Fibroblast of gingiva (primary cell): ENCODE results near the gene MYL4.
"Not testable (repeated sequence)": the region's sequence is repeated elsewhere in the genome, so short reads cannot be mapped to it uniquely, and the experiment has no call there.

Experiments
- DNase-seq: peaks from one replicate; pipeline ENCODE4 v3.0.0-alpha.2; 2011; ENCODE audit warnings: low read depth

Gene MYL4

DNA sequence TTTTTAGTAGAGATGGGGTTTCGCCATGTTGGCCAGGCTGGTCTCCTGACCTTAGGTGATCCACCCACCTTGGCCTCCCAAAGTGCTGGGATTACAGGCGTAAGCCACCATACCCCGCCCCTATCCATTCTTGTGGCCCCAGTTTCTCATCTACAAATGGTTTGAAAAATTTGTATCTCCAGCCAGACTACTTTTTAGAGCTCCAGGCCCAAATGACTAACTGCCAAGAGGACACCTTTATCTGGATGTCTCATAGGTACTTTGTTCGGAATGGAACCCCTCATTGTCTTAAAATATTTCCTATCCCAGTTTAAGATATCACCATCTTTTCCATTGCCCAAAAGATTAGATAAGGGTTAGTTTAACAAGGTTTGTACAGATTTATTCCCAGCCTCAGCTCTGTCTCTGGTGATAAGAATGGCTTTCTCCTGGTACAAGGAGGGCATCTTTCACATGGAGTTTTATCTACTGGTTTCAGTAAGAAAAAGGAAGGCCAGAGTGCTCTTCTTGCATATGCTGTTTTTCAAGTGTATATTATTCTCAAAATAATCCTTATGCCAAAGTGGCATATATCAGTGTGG is 15.1 kb upstream of the MYL4 start:
- DNase-seq, result no peak

DNA sequence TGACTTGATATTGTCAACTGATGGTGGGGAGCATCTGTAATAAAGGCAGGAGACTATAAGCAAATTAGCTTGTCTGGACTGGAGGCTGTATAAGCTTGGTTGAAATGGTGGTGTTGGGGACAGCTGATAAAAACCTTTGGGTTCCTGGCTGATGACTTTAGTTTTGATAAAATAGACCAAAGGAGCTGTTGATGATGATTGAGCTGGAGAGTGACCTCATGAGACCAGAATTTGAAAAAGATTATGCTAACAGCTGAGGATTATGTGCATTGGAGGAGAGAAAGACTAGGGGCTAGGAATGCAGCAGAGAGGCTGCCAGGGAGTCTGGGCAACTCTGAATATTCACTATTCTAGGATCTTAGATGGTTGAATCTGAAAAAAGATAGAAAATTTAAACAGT is 11.3 kb upstream of the MYL4 start:
- DNase-seq, result no peak

DNA sequence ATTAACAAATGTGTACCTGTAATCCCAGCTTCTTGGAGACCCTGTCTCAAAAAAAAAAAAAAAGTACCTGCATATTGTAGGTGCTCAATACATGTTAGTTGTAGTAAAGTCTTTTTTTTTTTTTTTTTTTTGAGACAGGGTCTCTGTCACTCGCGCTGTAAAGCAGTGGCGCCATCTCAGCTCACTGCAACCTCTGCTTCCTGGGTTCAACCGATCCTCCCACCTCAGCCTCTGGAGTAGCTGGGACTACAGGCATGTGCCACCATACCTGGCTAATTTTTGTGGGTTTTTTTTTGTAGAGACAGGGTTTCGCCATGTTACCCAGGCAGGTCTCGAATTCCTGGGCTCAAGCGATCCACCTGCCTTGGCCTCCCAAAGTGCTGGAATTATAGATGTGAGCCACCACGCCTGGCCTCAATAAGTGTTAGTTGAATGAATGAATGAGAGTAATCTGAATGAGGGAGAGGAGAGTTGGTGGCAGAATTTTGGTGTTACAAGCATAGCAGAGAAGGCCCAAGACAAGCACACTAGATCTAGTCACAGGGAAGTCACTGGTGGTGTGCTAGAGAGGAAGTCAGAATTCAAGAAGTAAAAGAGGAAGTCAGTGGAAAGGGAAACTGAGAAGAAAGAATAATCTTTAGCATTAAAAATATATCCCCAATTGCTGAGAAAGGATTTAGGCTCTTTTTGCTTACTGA is 9.4 kb upstream of the MYL4 start:
- no peak for DNase-seq

GRCh38 chr17:47200325-47200664 is 8.9 kb upstream of the MYL4 start:
- DNase-seq, result no peak

DNA sequence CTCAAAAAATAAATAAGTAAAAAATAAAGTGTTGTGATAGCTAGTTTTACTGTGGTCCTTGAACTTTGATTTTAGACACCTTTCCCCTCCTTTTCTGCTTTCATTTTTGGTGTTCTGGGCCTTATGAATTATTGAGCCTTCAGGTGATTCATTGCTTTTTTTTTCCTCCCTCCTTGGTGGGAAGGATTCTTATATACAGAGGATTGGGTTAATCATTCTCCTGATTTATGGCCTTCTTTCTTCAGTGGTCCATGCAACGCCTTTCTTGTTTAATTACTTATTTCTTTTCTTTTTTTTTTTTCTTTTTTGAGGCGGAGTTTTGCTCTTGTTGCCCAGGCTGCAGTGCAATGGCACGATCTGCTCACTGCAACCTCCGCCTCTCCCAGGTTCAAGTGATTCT is 8.0 kb upstream of the MYL4 start:
- no peak for DNase-seq

- peak; percentile 27 for DNase-seq
These were observed 5.0 kb upstream of the MYL4 start for GRCh38 chr17:47203984-47204721.

- peak; percentile 59 for DNase-seq
These were observed 4.3 kb upstream of the MYL4 start for GRCh38 chr17:47204722-47205418.

DNA sequence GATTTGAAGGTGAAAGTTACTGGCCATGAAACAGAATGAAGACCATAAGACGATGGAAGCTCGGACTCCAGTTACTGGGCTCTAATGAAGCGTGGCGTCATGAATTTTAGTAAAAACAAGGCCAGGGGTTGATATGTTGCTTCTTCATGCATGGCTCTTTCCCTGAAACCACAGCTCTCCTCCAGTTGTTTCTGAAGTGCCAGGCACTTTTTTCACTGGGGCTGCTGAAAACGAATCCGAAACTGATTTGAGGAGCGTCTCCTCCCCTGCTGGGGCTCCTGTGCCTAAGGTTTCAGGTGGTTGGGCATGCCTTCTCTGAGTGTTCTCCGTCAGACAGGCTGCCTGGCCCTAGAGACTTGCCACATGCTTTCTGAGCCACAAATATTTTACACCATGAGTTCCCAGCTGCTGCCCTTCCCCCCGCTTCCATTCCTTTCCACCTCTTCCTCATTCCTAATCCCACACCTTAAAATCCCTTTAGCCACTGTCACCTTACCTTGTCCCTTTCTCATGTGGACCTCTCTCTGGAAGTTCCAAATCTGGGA is 3.7 kb upstream of the MYL4 start:
- DNase-seq, result peak; percentile 69

GRCh38 chr17:47207143-47208067 is 1.7 kb upstream of the MYL4 start:
- DNase-seq, result no peak

DNA sequence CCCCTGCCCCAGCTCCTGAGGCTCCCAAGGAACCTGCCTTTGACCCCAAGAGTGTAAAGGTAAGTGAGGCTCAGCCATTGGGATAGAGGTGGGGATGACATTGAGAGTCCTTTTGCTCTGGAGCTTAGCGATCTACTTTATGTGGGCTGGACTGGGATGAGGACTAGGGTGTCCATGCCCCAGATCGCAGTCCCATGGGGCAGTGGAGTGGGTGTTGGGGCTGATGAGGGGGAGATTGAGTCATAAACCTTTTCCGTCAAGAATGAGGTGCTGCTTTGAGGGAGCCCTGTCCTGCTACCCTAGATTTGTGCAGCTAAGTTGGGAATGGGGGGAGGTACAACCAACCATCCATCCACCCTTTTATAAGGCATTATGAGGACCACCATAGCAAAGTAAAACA is 351 bp downstream of the MYL4 start:
- no peak for DNase-seq

DNA sequence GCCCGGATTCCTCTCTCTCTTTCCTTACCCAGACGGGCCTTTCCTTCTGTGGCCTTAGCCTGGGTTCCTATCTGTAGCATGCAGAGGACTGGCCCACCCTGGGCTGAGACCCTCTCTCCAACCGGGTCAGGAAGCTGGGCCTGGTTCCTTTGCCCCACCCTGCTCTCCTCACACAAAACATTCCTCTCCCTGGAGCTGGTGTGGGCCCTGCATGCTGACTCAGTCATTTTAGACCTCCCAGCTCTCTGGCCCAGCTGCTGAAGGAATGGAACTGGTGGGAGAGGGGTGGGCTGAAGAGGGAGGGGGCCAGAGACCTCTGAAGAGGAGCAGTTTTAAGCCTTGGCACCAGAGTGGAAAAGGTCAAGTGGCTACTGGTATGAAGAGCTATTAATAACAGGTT is 957 bp downstream of the MYL4 start:
- DNase-seq, result no peak

GRCh38 chr17:47210779-47211178 is 1.6 kb downstream of the MYL4 start:
- DNase-seq, result no peak

DNA sequence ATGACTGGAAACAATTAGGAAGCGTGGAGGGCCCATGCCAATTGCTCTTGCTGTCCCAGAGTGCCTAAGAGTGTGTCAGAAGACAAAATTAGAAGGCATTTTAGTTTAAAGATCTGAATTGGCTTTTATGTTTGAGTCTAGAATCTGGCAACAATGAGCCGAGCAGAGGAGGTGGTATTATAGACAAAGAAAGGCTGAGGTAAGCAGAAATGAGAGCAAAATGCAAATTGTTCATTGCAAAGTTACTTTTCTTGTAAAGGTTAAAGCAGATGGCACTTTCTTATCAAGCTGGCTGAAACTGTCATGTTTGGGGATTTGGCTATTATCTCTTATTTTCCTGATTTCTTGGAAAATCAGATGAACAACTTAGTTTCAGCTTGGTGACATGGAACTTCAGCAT is 3.3 kb downstream of the MYL4 start:
- no peak for DNase-seq

DNA sequence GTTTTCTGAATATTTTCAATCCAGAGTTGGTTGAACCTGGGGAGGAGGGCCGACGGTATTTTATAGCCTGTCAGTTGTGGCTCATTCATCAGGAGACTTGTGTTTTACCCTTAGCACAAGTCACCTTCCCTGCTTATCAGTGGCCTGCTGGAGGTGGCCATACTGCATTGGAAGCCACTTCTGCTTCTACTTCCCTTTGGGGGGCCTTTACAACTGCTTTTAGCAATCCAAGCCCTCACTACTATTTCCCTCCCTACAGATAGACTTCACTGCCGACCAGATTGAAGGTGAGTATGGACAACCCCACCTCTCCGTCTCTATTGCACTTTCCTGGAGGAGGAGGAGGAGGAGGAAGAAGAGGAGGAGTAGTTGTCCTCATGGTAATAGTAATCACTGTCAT is 4.4 kb downstream of the MYL4 start:
- DNase-seq, result no peak

GRCh38 chr17:47214931-47215330 is 5.8 kb downstream of the MYL4 start:
- DNase-seq, result no peak

- DNase-seq, result not testable (repeated sequence)
These were observed 7.7 kb downstream of the MYL4 start for GRCh38 chr17:47216821-47217220.

DNA sequence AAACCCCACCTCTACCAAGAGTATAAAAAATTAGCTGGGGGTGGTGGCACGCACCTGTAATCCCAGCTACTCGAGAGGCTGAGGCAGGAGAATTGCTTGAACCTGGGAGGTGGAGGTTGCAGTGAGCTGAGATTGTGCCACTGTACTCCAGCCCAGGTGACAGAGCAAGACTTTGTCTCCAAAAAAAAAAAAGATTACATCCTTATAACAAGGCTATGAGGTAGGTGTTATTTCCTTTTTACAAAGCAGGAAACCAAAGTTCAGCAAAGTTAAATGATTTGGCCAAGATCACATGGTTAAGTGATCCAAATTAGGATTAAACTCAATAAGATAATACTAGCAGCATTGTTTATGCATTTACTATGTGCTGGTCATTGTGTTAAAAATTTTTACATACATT is 8.1 kb downstream of the MYL4 start:
- not testable (repeated sequence) for DNase-seq

GRCh38 chr17:47218896-47219430 is 9.8 kb downstream of the MYL4 start:
- DNase-seq, result no peak

GRCh38 chr17:47219621-47220475 is 10.7 kb downstream of the MYL4 start:
- DNase-seq, result no peak

DNA sequence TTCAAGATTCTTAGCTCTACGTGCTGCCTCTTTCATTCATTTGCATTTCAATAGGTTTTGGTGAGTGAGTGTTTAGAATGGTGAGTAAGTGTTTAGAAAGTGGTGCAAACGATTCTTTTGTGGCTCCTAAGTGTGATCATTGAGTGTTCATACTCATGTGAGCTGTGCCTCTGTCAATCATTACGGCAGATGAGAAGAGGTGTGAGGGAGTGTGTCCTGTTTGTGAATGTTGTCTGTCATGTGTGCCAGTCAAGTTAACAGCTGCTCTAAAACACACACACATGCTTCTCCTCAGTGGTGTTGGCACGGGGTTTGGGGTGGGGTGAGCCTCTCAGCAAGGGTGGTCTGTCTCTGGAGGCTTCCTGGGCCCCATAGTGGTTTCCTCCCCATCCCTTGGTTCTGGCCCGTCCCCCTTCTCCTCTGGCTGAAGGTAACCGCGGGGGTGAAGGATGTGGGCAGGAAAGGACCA is 11.4 kb downstream of the MYL4 start:
- no peak for DNase-seq
